ENCODE measurements around the gene HELZ.

DNA sequence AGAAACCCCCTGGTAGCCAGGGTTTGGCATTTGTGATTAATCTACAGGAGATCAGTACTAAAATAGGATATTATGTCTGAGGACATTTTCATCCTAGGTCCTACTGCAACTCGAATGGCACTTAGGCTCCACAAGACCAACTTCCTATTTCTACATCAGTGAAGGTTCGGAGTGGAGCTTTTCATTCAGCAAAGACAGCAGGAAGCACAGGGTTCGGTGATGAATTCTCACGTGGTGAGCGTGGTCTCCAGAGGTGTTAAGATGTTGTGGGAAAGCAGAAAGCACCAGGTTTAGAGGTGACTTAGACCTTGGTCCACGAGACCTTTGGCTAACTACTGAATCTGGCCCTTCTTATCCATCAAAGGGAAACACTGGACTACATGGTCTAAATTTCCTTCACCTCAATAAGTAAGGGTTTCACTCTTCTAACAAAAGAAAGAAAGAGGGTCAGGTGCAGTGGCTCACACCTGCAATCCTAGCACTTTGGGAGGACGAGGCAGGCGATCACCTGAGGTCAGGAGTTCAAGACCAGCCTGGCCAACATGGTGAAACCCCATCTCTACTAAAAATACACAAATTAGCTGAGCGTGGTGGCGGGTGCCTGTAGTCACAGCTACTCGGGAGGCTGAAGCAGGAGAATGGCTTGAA is 13.9 kb upstream of the HELZ start:
- TF ChIP-seq, protein P1, sequence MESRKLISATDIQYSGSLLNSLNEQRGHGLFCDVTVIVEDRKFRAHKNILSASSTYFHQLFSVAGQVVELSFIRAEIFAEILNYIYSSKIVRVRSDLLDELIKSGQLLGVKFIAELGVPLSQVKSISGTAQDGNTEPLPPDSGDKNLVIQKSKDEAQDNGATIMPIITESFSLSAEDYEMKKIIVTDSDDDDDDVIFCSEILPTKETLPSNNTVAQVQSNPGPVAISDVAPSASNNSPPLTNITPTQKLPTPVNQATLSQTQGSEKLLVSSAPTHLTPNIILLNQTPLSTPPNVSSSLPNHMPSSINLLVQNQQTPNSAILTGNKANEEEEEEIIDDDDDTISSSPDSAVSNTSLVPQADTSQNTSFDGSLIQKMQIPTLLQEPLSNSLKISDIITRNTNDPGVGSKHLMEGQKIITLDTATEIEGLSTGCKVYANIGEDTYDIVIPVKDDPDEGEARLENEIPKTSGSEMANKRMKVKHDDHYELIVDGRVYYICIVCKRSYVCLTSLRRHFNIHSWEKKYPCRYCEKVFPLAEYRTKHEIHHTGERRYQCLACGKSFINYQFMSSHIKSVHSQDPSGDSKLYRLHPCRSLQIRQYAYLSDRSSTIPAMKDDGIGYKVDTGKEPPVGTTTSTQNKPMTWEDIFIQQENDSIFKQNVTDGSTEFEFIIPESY (IDR thresholded peaks at IDR 0.05) = no peak
- TF ChIP-seq RAD21 (IDR thresholded peaks at IDR 0.05) (no peak), TAF1 (conservative IDR thresholded peaks at IDR 0.05) (no peak), GABPA (IDR thresholded peaks at IDR 0.05 in 1 of 2, conservative IDR thresholded peaks at IDR 0.05 in 1 of 2) (no peak), EGR1 (IDR thresholded peaks at IDR 0.05; ENCODE audit: low read depth in 2 of 2) (no peak)
- TF ChIP-seq, protein P2, sequence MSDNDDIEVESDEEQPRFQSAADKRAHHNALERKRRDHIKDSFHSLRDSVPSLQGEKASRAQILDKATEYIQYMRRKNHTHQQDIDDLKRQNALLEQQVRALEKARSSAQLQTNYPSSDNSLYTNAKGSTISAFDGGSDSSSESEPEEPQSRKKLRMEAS (IDR thresholded peaks at IDR 0.05) = no peak
- TF ChIP-seq, protein P3, sequence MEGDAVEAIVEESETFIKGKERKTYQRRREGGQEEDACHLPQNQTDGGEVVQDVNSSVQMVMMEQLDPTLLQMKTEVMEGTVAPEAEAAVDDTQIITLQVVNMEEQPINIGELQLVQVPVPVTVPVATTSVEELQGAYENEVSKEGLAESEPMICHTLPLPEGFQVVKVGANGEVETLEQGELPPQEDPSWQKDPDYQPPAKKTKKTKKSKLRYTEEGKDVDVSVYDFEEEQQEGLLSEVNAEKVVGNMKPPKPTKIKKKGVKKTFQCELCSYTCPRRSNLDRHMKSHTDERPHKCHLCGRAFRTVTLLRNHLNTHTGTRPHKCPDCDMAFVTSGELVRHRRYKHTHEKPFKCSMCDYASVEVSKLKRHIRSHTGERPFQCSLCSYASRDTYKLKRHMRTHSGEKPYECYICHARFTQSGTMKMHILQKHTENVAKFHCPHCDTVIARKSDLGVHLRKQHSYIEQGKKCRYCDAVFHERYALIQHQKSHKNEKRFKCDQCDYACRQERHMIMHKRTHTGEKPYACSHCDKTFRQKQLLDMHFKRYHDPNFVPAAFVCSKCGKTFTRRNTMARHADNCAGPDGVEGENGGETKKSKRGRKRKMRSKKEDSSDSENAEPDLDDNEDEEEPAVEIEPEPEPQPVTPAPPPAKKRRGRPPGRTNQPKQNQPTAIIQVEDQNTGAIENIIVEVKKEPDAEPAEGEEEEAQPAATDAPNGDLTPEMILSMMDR (IDR thresholded peaks at IDR 0.05; ENCODE audit: low read depth, low read length, missing input control) = no peak
- TF ChIP-seq, protein P4, sequence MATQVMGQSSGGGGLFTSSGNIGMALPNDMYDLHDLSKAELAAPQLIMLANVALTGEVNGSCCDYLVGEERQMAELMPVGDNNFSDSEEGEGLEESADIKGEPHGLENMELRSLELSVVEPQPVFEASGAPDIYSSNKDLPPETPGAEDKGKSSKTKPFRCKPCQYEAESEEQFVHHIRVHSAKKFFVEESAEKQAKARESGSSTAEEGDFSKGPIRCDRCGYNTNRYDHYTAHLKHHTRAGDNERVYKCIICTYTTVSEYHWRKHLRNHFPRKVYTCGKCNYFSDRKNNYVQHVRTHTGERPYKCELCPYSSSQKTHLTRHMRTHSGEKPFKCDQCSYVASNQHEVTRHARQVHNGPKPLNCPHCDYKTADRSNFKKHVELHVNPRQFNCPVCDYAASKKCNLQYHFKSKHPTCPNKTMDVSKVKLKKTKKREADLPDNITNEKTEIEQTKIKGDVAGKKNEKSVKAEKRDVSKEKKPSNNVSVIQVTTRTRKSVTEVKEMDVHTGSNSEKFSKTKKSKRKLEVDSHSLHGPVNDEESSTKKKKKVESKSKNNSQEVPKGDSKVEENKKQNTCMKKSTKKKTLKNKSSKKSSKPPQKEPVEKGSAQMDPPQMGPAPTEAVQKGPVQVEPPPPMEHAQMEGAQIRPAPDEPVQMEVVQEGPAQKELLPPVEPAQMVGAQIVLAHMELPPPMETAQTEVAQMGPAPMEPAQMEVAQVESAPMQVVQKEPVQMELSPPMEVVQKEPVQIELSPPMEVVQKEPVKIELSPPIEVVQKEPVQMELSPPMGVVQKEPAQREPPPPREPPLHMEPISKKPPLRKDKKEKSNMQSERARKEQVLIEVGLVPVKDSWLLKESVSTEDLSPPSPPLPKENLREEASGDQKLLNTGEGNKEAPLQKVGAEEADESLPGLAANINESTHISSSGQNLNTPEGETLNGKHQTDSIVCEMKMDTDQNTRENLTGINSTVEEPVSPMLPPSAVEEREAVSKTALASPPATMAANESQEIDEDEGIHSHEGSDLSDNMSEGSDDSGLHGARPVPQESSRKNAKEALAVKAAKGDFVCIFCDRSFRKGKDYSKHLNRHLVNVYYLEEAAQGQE (IDR thresholded peaks at IDR 0.05) = no peak
- TF ChIP-seq, protein P5, sequence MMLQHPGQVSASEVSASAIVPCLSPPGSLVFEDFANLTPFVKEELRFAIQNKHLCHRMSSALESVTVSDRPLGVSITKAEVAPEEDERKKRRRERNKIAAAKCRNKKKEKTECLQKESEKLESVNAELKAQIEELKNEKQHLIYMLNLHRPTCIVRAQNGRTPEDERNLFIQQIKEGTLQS (IDR thresholded peaks at IDR 0.05) = no peak
